Neutrophil (primary cell): ENCODE measurements around the gene CFAP20DC.
"Not testable (repeated sequence)": the region's sequence is repeated elsewhere in the genome, so short reads cannot be mapped to it uniquely, and the experiment has no call there.

Source experiments
- H3K27ac ChIP-seq: fragments of 200-600 bp; sonication (generic); 2 replicates; pipeline ENCODE4 v1.5.1; 2016; ENCODE audit warnings: mild to moderate bottlenecking, moderate library complexity
- H3K27me3 ChIP-seq: fragments of 200-600 bp; sonication (generic); 2 replicates; pipeline ENCODE4 v1.6.0; 2016; ENCODE audit warnings: mild to moderate bottlenecking
- H3K36me3 ChIP-seq: fragments of 200-600 bp; sonication (generic); 2 replicates; pipeline ENCODE4 v1.5.1; 2017
- H3K4me1 ChIP-seq, 2 experiments: fragments of 200-600 bp in 1 of 2; sonication (generic) in 1 of 2; 1 replicate in 1 of 2; 2 replicates in 1 of 2; pipeline versions ENCODE4 v1.5.1 to v1.6.1; 2013 to 2016; ENCODE audit warnings: low read depth in 1 of 2, low read length in 1 of 2, mild to moderate bottlenecking in 1 of 2, moderate library complexity in 1 of 2; ENCODE audit not compliant: control insufficient read depth in 1 of 2, insufficient read depth in 1 of 2
- H3K4me3 ChIP-seq, 2 experiments: fragments of 200-600 bp in 1 of 2; sonication (generic) in 1 of 2; 1 replicate in 1 of 2; 2 replicates in 1 of 2; pipeline ENCODE4 v1.5.1; 2013 to 2016; ENCODE audit warnings: low read depth in 1 of 2, low read length in 1 of 2, mild to moderate bottlenecking in 1 of 2, moderate library complexity in 1 of 2
- H3K9me3 ChIP-seq: fragments of 200-600 bp; sonication (generic); 2 replicates; pipeline ENCODE4 v1.5.1; 2016
- CTCF ChIP-seq: fragments of 200-600 bp; sonication (generic); IDR thresholded peaks from 2 replicates; pipeline ENCODE4 v1.5.1; 2016; ENCODE audit warnings: antibody characterized with exemption

Gene CFAP20DC

DNA sequence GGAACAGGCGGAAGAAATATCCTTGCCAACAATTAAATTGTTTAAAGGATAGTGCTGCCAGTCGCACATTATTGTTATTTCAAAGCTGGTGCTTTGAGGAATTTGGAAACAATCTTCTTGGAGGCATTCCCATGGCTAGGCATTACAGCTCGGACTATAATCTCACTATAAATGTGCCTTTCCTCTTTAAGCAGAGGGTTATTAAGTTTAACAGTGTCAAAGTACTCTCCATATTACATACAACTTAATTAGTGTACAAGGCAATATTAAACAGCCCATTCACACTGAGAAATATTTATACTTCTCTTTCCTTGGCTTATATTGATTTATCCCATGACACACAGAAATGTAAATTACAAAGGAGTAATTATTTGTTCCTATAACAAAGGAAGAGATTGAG is 329.3 kb downstream of the CFAP20DC start:
- no peaks in the 10 kb centered on the region for H3K9me3 ChIP-seq
- H3K4me3 ChIP-seq: no peak overlapping the region
- no peak for TF ChIP-seq CTCF
- H3K27ac ChIP-seq: no peak overlapping the region
- no peaks in the 10 kb centered on the region for H3K27me3 ChIP-seq
- no peaks in the 10 kb centered on the region for H3K36me3 ChIP-seq
- H3K4me1 ChIP-seq: no peaks in the 10 kb centered on the region

DNA sequence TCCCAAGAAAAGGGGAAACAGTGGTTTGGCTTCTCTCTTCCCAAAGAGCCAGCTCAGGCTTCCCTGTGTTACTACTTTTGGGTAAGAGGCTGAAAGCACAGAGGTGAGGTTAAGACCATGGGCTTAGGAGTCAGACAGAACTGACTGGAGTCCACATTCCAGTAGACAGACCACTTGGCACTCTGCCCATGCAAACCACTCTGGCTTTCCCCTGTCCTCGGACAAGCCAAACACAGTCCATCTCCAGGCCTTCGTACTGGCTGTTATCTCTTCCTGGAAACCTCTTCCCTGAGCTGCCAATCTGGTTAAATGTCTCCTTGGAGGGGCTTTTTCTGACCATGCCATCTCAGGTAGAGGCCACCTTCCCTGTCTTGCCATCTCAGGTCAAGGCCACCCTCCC is 330.1 kb downstream of the CFAP20DC start:
- no peaks in the 10 kb centered on the region for H3K9me3 ChIP-seq
- no peaks in the 10 kb centered on the region for H3K36me3 ChIP-seq

GRCh38 chr3:58713715-58714401 is 336.0 kb downstream of the CFAP20DC start:
- no peak for TF ChIP-seq CTCF
- Histone ChIP-seq H3K27ac (no peak overlapping the region), H3K27me3 (no peaks in the 10 kb centered on the region), H3K4me1 (no peaks in the 10 kb centered on the region), H3K9me3 (no peaks in the 10 kb centered on the region), H3K4me3 (no peak overlapping the region), H3K36me3 (no peaks in the 10 kb centered on the region)

More for the DNA sequence above, 330.1 kb downstream of the CFAP20DC start:
- Histone ChIP-seq H3K4me1 (no peaks in the 10 kb centered on the region), H3K27ac (no peak overlapping the region), H3K4me3 (no peak overlapping the region), H3K27me3 (no peaks in the 10 kb centered on the region)
- no peak for TF ChIP-seq CTCF

DNA sequence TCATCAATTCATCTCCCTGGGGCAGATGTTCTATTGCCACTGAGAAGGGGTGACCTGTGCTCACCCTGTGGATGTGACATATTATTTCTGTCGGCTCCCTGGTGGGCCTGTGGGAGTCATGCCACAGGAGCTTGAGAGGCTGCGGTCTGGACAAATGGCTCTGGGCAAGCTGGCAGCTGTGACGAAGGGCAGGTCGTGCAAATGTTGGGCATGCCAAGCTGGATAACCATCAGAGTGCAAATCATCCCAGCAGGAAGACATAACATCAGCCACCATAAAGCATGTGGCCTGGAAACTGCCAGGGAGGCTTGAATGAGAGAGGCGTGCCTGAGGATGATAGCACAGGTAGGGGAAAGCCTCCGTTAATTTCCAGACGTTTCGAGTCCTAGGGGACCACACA is 338.0 kb downstream of the CFAP20DC start:
- no peaks in the 10 kb centered on the region for H3K4me1 ChIP-seq
- no peak overlapping the region for H3K4me3 ChIP-seq
- TF ChIP-seq CTCF: no peak
- H3K27me3 ChIP-seq: no peaks in the 10 kb centered on the region
- no peaks in the 10 kb centered on the region for H3K36me3 ChIP-seq
- H3K27ac ChIP-seq: no peak overlapping the region
- no peaks in the 10 kb centered on the region for H3K9me3 ChIP-seq

DNA sequence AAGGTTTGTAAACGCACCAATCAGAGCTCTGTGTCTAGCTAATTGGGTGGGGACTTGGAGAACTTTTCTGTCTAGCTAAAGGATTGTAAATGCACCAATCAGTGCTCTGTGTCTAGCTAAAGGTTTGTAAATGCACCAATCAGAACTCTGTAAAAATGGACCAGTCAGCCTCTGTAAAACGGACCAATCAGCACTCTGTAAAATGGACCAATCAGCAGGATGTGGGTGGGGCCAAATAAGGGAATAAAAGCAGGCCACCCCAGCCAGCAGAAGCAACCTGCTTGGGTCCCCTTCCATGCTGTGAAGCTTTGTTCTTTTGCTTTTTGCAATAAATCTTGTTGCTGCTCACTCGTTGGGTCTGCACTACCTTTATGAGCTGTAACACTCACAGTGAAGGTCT is 340.8 kb downstream of the CFAP20DC start:
- H3K4me3 ChIP-seq, H3K27me3 ChIP-seq, H3K9me3 ChIP-seq, H3K4me1 ChIP-seq, H3K36me3 ChIP-seq, H3K27ac ChIP-seq: not testable (repeated sequence)

DNA sequence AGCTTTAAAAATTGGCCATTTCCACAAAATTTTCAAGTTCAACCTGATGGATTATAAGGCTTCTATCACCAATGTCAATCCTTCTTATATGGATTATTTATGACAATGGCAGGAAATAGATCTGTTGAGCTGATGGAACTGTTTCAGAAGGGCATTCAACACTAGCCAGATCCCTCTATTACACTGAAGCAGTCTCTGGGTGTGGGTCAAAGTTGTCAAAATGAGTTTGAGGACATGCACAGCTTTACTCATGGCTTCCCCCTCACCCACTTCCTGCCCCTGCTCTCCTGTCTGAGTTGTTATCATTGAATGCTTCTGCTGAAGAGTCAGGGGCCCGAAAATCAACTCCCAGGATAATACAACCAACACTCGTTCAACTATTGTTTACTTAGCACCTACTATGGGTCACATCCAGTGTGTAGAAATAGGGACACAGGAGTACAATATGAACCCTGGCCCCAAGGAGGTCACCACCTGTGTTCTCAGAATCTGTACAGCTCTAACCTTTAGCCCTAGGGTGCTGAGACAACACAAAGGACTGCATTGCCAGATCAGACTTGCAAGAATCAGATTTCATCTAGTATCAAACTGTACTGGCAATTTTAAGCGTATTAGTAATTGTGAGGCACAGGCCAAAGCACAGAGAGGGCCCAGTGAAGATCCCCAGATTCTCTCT is 341.6 kb downstream of the CFAP20DC start:
- Histone ChIP-seq H3K9me3 (no peaks in the 10 kb centered on the region), H3K4me3 (no peak overlapping the region), H3K36me3 (no peaks in the 10 kb centered on the region), H3K27ac (no peak overlapping the region), H3K4me1 (no peaks in the 10 kb centered on the region), H3K27me3 (no peaks in the 10 kb centered on the region)
- no peak for TF ChIP-seq CTCF
